Brain microvascular endothelial cell (primary cell): ENCODE data around the gene ITIH3.

Experiments
- DNase-seq: peaks from one replicate; pipeline ENCODE4 v3.0.0-alpha.2; 2020
- H3K27ac ChIP-seq: fragments of 250-450 bp; sonication (Bioruptor Pico); 2 replicates; pipeline ENCODE4 v1.5.1; 2020; ENCODE audit warnings: mild to moderate bottlenecking, moderate library complexity
- H3K27me3 ChIP-seq: fragments of 250-450 bp; sonication (Bioruptor Pico); replicated peaks from 2 replicates; pipeline ENCODE4 v1.5.1; 2020; ENCODE audit warnings: mild to moderate bottlenecking
- H3K36me3 ChIP-seq: fragments of 250-450 bp; sonication (Bioruptor Pico); replicated peaks from 2 replicates; pipeline ENCODE4 v1.5.1; 2020; ENCODE audit warnings: mild to moderate bottlenecking
- H3K4me3 ChIP-seq: 2 replicates; pipeline ENCODE4 v1.5.1; 2011; ENCODE audit warnings: low read depth, mild to moderate bottlenecking, control low read depth, low read length, moderate library complexity
- CTCF ChIP-seq: IDR thresholded peaks from 2 replicates; pipeline ENCODE4 v1.5.1; 2011; ENCODE audit warnings: low read depth, mild to moderate bottlenecking, moderate library complexity, low read length, control low read depth, inconsistent platforms; ENCODE audit errors: missing control alignments
- in situ Hi-C: cut with HindIII; loops from 2 replicates; pipeline ENCODE4 v1.10.0; 2017; ENCODE audit warnings: low sequenced_read_pairs, low pct_ligation_motif_present

The ITIH3 gene

GRCh38 chr3:52787672-52788625 is 6.6 kb upstream of the ITIH3 start:
- Histone ChIP-seq H3K36me3 (no peaks in the 10 kb centered on the region), H3K27me3 (no peaks in the 10 kb centered on the region), H3K4me3 (no peak overlapping the region), H3K27ac (no peak overlapping the region)
- peak; percentile 16 for TF ChIP-seq CTCF
- no peak for DNase-seq
- in situ Hi-C loops: no loop called here

GRCh38 chr3:52788890-52789745 is 5.5 kb upstream of the ITIH3 start:
- H3K27me3 ChIP-seq: no peaks in the 10 kb centered on the region
- H3K36me3 ChIP-seq: no peaks in the 10 kb centered on the region
- no peak for DNase-seq
- TF ChIP-seq CTCF: no peak
- in situ Hi-C loops: no loop called here
- no peak overlapping the region for H3K4me3 ChIP-seq
- H3K27ac ChIP-seq: no peak overlapping the region

GRCh38 chr3:52789746-52790040 is 4.9 kb upstream of the ITIH3 start:
- no peaks in the 10 kb centered on the region for H3K27me3 ChIP-seq
- H3K4me3 ChIP-seq: no peak overlapping the region
- no peak for TF ChIP-seq CTCF
- no peak overlapping the region for H3K27ac ChIP-seq
- no peaks in the 10 kb centered on the region for H3K36me3 ChIP-seq
- no peak for DNase-seq
- in situ Hi-C loops: no loop called here

GRCh38 chr3:52790337-52790736 is 4.3 kb upstream of the ITIH3 start:
- Histone ChIP-seq H3K27me3 (no peaks in the 10 kb centered on the region), H3K36me3 (no peaks in the 10 kb centered on the region), H3K4me3 (no peak overlapping the region), H3K27ac (no peak overlapping the region)
- in situ Hi-C loops: no loop called here
- no peak for TF ChIP-seq CTCF
- DNase-seq: no peak

GRCh38 chr3:52790741-52791140 is 3.9 kb upstream of the ITIH3 start:
- in situ Hi-C loops: no loop called here
- TF ChIP-seq CTCF: no peak
- no peaks in the 10 kb centered on the region for H3K27me3 ChIP-seq
- H3K27ac ChIP-seq: no peak overlapping the region
- H3K4me3 ChIP-seq: no peak overlapping the region
- DNase-seq: no peak
- no peaks in the 10 kb centered on the region for H3K36me3 ChIP-seq
